ENCODE data around the gene PLCL1.
"Not testable (repeated sequence)": the region's sequence is repeated elsewhere in the genome, so short reads cannot be mapped to it uniquely, and the experiment has no call there.

Gene PLCL1

DNA sequence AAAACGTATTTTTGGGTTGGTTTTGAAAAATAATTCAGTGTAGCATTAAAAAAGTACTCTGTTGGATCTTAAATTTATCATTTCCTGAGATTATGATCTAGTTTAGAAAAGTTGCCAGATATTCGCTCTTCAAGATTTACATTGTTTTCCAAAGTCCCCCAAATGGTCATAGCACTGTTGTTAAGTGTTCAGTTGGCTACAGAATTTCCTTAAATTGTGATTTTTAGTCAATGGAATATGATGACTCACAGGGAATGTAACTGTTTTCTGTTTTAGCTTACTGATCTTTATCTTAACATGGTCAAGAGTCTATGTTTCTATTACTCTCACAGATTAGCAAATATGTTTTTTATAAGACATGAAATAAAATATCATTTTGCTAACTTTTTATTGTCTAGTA, 23.2 kb downstream of the PLCL1 start:
- Histone ChIP-seq H2AFZ (ENCODE audit: low read length) (no peak overlapping the region), H3K9ac (ENCODE audit: low read length) (no peak overlapping the region), H4K20me1 (ENCODE audit: insufficient read depth, low read length) (no peaks in the 10 kb centered on the region), H3K27ac (ENCODE audit: low read depth, low read length, poor library complexity, severe bottlenecking) (no peak overlapping the region), H3K9me2 (ENCODE audit: low read depth, low read length) (no peaks in the 10 kb centered on the region), H3K4me3 (ENCODE audit: low read depth, low read length, poor library complexity, severe bottlenecking) (no peak overlapping the region), H3K79me2 (ENCODE audit: insufficient read depth, low read length) (no peaks in the 10 kb centered on the region), H3K36me3 (ENCODE audit: insufficient read depth, low read length) (no peaks in the 10 kb centered on the region), H3K9me3 (ENCODE audit: low read length) (no peaks in the 10 kb centered on the region), H3F3A (ENCODE audit: insufficient read depth, low read length) (no peaks in the 10 kb centered on the region), H3K27me3 (ENCODE audit: insufficient read depth, low read length) (no peaks in the 10 kb centered on the region), H3K4me1 (ENCODE audit: insufficient read depth, low read length, severe bottlenecking) (no peaks in the 10 kb centered on the region), H3K4me2 (ENCODE audit: low read length) (no peak overlapping the region)
- TF ChIP-seq EZH2 (IDR thresholded peaks at IDR 0.05; ENCODE audit: borderline replicate concordance, low read length), result no peak
- TF ChIP-seq, protein P1, sequence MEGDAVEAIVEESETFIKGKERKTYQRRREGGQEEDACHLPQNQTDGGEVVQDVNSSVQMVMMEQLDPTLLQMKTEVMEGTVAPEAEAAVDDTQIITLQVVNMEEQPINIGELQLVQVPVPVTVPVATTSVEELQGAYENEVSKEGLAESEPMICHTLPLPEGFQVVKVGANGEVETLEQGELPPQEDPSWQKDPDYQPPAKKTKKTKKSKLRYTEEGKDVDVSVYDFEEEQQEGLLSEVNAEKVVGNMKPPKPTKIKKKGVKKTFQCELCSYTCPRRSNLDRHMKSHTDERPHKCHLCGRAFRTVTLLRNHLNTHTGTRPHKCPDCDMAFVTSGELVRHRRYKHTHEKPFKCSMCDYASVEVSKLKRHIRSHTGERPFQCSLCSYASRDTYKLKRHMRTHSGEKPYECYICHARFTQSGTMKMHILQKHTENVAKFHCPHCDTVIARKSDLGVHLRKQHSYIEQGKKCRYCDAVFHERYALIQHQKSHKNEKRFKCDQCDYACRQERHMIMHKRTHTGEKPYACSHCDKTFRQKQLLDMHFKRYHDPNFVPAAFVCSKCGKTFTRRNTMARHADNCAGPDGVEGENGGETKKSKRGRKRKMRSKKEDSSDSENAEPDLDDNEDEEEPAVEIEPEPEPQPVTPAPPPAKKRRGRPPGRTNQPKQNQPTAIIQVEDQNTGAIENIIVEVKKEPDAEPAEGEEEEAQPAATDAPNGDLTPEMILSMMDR (IDR thresholded peaks at IDR 0.05; ENCODE audit: low read length), result no peak

DNA sequence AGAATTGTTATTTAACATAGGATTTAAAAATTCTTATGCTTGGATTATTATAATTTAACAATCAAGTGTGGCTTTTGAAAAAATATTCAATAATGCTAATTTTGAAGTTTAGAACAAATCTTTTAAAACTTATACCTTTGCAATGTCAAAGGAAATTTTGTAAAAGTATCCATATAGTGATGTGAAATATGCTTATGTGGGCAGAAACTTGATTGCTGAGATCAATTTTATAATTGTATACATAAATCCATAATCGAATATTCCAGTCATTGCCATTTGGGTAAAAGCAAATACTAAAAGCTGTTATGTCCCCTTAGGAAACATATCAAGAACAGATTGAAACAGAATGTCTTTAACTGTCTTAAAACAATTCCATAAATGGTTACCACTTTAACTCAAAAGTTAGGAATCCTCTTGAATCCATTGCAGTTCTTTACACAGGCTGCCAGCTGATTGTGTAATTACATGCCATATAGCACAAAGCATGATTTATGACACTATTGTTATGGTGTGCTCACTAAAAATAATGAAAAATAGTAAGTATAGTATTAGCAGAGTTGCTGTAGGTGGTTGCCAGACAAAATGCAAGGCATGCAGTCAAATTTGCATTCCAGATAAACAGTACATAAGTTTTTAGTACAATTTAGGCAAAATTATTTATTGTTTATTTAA, 24.2 kb downstream of the PLCL1 start:
- Histone ChIP-seq H3K9ac (ENCODE audit: low read length) (no peak overlapping the region), H4K20me1 (ENCODE audit: insufficient read depth, low read length) (no peaks in the 10 kb centered on the region), H3K9me3 (ENCODE audit: low read length) (no peaks in the 10 kb centered on the region), H3K9me2 (ENCODE audit: low read depth, low read length) (no peaks in the 10 kb centered on the region), H3K4me3 (ENCODE audit: low read depth, low read length, poor library complexity, severe bottlenecking) (no peak overlapping the region), H3K4me2 (ENCODE audit: low read length) (no peak overlapping the region), H3K4me1 (ENCODE audit: insufficient read depth, low read length, severe bottlenecking) (no peaks in the 10 kb centered on the region), H2AFZ (ENCODE audit: low read length) (no peak overlapping the region), H3K27me3 (ENCODE audit: insufficient read depth, low read length) (no peaks in the 10 kb centered on the region), H3K36me3 (ENCODE audit: insufficient read depth, low read length) (no peaks in the 10 kb centered on the region), H3F3A (ENCODE audit: insufficient read depth, low read length) (no peaks in the 10 kb centered on the region), H3K27ac (ENCODE audit: low read depth, low read length, poor library complexity, severe bottlenecking) (no peak overlapping the region), H3K79me2 (ENCODE audit: insufficient read depth, low read length) (no peaks in the 10 kb centered on the region)
- TF ChIP-seq, protein P1 (IDR thresholded peaks at IDR 0.05; ENCODE audit: low read length), result no peak
- no peak for TF ChIP-seq EZH2 (IDR thresholded peaks at IDR 0.05; ENCODE audit: borderline replicate concordance, low read length)

DNA sequence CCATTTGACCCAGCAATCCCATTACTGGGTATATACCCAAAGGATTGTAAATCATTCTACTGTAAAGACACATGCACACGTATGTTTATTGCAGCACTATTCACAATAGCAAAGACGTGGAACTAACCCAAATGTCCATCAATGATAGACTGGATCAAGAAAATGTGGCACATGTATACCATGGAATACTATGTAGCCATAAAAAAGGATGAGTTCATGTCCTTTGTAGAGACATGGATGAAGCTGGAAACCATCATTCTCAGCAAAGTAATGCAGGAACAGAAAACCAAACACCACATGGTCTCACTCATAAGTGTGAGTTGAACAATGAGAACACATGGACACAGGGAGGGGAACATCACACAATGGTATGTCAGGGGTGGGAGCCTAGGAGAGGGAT, 30.4 kb downstream of the PLCL1 start:
- H3K9me3 ChIP-seq (ENCODE audit: low read length); H3K27me3 ChIP-seq (ENCODE audit: insufficient read depth, low read length); H3K36me3 ChIP-seq (ENCODE audit: insufficient read depth, low read length); H3K9me2 ChIP-seq (ENCODE audit: low read depth, low read length); H2AFZ ChIP-seq (ENCODE audit: low read length); H4K20me1 ChIP-seq (ENCODE audit: insufficient read depth, low read length); H3K79me2 ChIP-seq (ENCODE audit: insufficient read depth, low read length); H3F3A ChIP-seq (ENCODE audit: insufficient read depth, low read length); H3K4me1 ChIP-seq (ENCODE audit: insufficient read depth, low read length, severe bottlenecking); H3K27ac ChIP-seq (ENCODE audit: low read depth, low read length, poor library complexity, severe bottlenecking); H3K9ac ChIP-seq (ENCODE audit: low read length); H3K4me3 ChIP-seq (ENCODE audit: low read depth, low read length, poor library complexity, severe bottlenecking); H3K4me2 ChIP-seq (ENCODE audit: low read length): not testable (repeated sequence)

DNA sequence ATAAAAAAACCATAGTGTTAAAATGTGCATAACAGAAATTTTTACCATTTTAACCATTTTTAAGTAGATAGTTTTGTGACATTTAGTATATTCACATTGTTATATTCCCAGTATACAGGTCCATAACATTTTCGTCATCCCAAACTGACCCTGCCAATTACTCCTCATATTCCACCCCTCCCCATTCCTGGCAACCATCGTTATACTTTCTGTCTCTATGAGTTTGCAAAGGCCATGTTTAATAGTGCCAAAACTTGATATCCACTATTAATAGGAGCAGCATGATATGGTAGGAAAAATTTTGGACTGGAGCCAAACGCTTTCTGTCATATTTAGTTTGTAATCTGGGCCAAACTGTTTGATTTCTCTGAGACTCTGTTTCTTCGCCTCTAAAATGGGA, 30.9 kb downstream of the PLCL1 start:
- no peaks in the 10 kb centered on the region for H3K36me3 ChIP-seq (ENCODE audit: insufficient read depth, low read length)
- H3K79me2 ChIP-seq (ENCODE audit: insufficient read depth, low read length), result no peaks in the 10 kb centered on the region
- no peak overlapping the region for H3K9ac ChIP-seq (ENCODE audit: low read length)
- no peak overlapping the region for H3K27ac ChIP-seq (ENCODE audit: low read depth, low read length, poor library complexity, severe bottlenecking)
- no peak overlapping the region for H2AFZ ChIP-seq (ENCODE audit: low read length)
- H4K20me1 ChIP-seq (ENCODE audit: insufficient read depth, low read length), result no peaks in the 10 kb centered on the region
- H3K9me3 ChIP-seq (ENCODE audit: low read length), result no peaks in the 10 kb centered on the region
- no peaks in the 10 kb centered on the region for H3K9me2 ChIP-seq (ENCODE audit: low read depth, low read length)
- H3K27me3 ChIP-seq (ENCODE audit: insufficient read depth, low read length), result no peaks in the 10 kb centered on the region
- no peaks in the 10 kb centered on the region for H3F3A ChIP-seq (ENCODE audit: insufficient read depth, low read length)
- no peaks in the 10 kb centered on the region for H3K4me1 ChIP-seq (ENCODE audit: insufficient read depth, low read length, severe bottlenecking)
- TF ChIP-seq, protein P1 (IDR thresholded peaks at IDR 0.05; ENCODE audit: low read length), result no peak
- no peak for TF ChIP-seq EZH2 (IDR thresholded peaks at IDR 0.05; ENCODE audit: borderline replicate concordance, low read length)
- no peak overlapping the region for H3K4me3 ChIP-seq (ENCODE audit: low read depth, low read length, poor library complexity, severe bottlenecking)
- no peak overlapping the region for H3K4me2 ChIP-seq (ENCODE audit: low read length)
